ENCODE results near the gene TSR2. TPM values are rescaled to one million over a fixed set of nuclear protein-coding genes. Genes with fewer than 3 reads are reported as not detected.

The TSR2 gene, protein sequence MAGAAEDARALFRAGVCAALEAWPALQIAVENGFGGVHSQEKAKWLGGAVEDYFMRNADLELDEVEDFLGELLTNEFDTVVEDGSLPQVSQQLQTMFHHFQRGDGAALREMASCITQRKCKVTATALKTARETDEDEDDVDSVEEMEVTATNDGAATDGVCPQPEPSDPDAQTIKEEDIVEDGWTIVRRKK
- total RNA-seq (2022; extraction: Qiagen RNA extraction), result 53.1 to 56.6 TPM (median 55.1 TPM) in 5 replicates

DNA sequence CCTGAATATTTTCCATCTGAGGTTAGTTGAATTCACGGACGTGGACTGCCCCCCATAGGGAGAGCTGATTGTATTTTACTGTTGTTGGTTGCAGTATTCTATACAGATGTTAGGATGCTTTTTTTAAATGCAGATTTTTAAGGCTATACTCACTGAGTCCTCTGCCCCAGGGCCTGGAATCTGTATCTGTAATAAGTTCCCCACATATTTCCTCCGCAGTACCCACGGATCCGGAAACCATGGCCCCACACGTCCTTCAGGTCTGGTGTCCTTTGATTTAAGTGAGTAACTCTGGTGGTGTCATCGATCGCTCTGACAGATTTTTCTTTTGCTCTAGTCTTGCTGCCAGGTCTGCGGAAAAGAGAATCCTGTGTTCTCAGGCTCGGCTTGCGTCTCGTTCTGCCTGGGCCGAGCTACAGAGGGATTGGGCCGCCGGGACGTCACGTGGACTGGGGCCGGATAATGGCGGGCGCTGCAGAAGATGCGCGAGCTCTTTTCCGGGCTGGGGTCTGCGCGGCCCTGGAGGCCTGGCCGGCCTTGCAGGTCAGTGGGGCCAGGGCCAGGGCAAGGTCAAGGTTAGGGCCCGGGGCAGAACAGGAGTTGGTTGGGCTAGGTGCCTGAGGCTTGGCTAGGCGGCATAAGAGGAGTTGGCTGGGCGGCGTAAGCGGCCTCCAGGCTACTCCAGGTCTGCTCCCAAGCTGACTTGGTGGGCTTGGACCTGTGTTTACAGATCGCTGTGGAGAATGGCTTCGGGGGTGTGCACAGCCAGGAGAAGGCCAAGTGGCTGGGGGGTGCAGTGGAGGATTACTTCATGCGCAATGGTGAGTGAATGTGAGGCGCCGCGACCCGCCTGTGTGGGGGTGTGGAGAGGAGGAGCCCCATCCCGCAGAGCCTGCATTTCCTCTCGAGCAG is at the start of gene TSR2:
TSS of gene TSR2 (plus strand) at position 445 of the 912 bp plus-strand sequence. CDS start at position 463, 18 bp downstream.

Other genes starting within 250 kb of the TSR2 start
- gene WNK3, start 82.4 kb upstream of the TSR2 start, total RNA-seq (2022; extraction: Qiagen RNA extraction), result 0.04 to 0.22 TPM (median 0.06 TPM) in 5 replicates
- gene FGD1, start 55.8 kb downstream of the TSR2 start, total RNA-seq (2022; extraction: Qiagen RNA extraction), result 4.6 to 8.0 TPM (median 6.9 TPM) in 5 replicates
- 17.4 to 28.8 TPM (median 24.0 TPM) in 5 replicates for gene GNL3L, start 89.8 kb downstream of the TSR2 start, total RNA-seq (2022; extraction: Qiagen RNA extraction)

All from A549 treated with dexamethasone at 1 μM for 4 hours (cell line).